HEK293 (cell line): ENCODE results near the gene PBX3.

Source experiments
- ATF2 ChIP-seq: fragments of 450-650 bp; formaldehyde crosslinking; IDR thresholded peaks from 2 replicates; pipeline ENCODE4 v1.5.1; 2016; ENCODE audit warnings: missing biosample characterization, missing genetic modification characterization, low read depth
- HOXA7 ChIP-seq: sonication (generic); formaldehyde crosslinking; IDR thresholded peaks from 2 replicates; pipeline ENCODE4 v1.8.1; 2022; ENCODE audit warnings: missing genetic modification reagents, borderline replicate concordance
- INSM2 ChIP-seq: fragments of 450-650 bp; formaldehyde crosslinking; IDR thresholded peaks from 2 replicates; pipeline ENCODE4 v1.5.1; 2016; ENCODE audit warnings: missing biosample characterization, missing genetic modification characterization
- KLF1 ChIP-seq: fragments of 450-650 bp; formaldehyde crosslinking; IDR thresholded peaks from 2 replicates; pipeline ENCODE4 v1.5.1; 2016; ENCODE audit warnings: missing biosample characterization, missing genetic modification characterization
- KLF10 ChIP-seq: fragments of 450-650 bp; IDR thresholded peaks from 2 replicates; pipeline ENCODE4 v1.5.1; 2018; ENCODE audit warnings: missing biosample characterization, mild to moderate bottlenecking, missing genetic modification characterization
- KLF16 ChIP-seq: fragments of 450-650 bp; formaldehyde crosslinking; IDR thresholded peaks from 2 replicates; pipeline ENCODE4 v1.5.1; 2017; ENCODE audit warnings: missing biosample characterization, missing genetic modification characterization
- KLF17 ChIP-seq: fragments of 450-650 bp; formaldehyde crosslinking; IDR thresholded peaks from 2 replicates; pipeline ENCODE4 v1.5.1; 2016; ENCODE audit warnings: missing biosample characterization, missing genetic modification characterization
- MEIS1 ChIP-seq: sonication (generic); formaldehyde crosslinking; IDR thresholded peaks from 2 replicates; pipeline ENCODE4 v1.8.1; 2022; ENCODE audit warnings: missing genetic modification reagents, mild to moderate bottlenecking, borderline replicate concordance
- OVOL3 ChIP-seq: fragments of 450-650 bp; formaldehyde crosslinking; IDR thresholded peaks from 2 replicates; pipeline ENCODE4 v1.5.1; 2016; ENCODE audit warnings: missing biosample characterization, missing genetic modification characterization
- PRDM2 ChIP-seq: fragments of 450-650 bp; formaldehyde crosslinking; IDR thresholded peaks from 2 replicates; pipeline ENCODE4 v1.5.1; 2016; ENCODE audit warnings: missing biosample characterization, missing genetic modification characterization, borderline replicate concordance
- YY1 ChIP-seq: fragments of 450-650 bp; formaldehyde crosslinking; IDR thresholded peaks from 2 replicates; pipeline ENCODE4 v1.5.1; 2018; ENCODE audit warnings: missing biosample characterization, missing genetic modification characterization
- ZBTB17 ChIP-seq: fragments of 450-650 bp; formaldehyde crosslinking; IDR thresholded peaks from 2 replicates; pipeline ENCODE4 v1.5.1; 2016; ENCODE audit warnings: missing biosample characterization, missing genetic modification characterization
- ZBTB21 ChIP-seq: fragments of 450-650 bp; formaldehyde crosslinking; IDR thresholded peaks from 2 replicates; pipeline ENCODE4 v1.5.1; 2017; ENCODE audit warnings: missing biosample characterization, missing genetic modification characterization
- ZBTB48 ChIP-seq: fragments of 450-650 bp; formaldehyde crosslinking; IDR thresholded peaks from 2 replicates; pipeline ENCODE4 v1.5.1; 2016; ENCODE audit warnings: missing biosample characterization, missing genetic modification characterization
- ZFP41 ChIP-seq: fragments of 450-650 bp; formaldehyde crosslinking; IDR thresholded peaks from 2 replicates; pipeline ENCODE4 v1.5.1; 2016; ENCODE audit warnings: missing biosample characterization, missing genetic modification characterization, borderline replicate concordance
- ZNF146 ChIP-seq: fragments of 450-650 bp; formaldehyde crosslinking; IDR thresholded peaks from 2 replicates; pipeline ENCODE4 v1.5.1; 2016; ENCODE audit warnings: missing biosample characterization, missing genetic modification characterization
- ZNF184 ChIP-seq: fragments of 450-650 bp; IDR thresholded peaks from 2 replicates; pipeline ENCODE4 v1.5.1; 2018; ENCODE audit warnings: missing biosample characterization, mild to moderate bottlenecking, missing genetic modification characterization
- ZNF23 ChIP-seq: fragments of 450-650 bp; formaldehyde crosslinking; IDR thresholded peaks from 2 replicates; pipeline ENCODE4 v1.5.1; 2016; ENCODE audit warnings: missing biosample characterization, missing genetic modification characterization, borderline replicate concordance
- ZNF391 ChIP-seq: fragments of 450-650 bp; formaldehyde crosslinking; IDR thresholded peaks from 2 replicates; pipeline ENCODE4 v1.5.1; 2016; ENCODE audit warnings: low read depth, missing biosample characterization, missing genetic modification characterization, borderline replicate concordance
- ZNF398 ChIP-seq: fragments of 450-650 bp; formaldehyde crosslinking; IDR thresholded peaks from 2 replicates; pipeline ENCODE4 v1.5.1; 2017; ENCODE audit warnings: missing biosample characterization, missing genetic modification characterization
- ZNF473 ChIP-seq: fragments of 450-650 bp; formaldehyde crosslinking; IDR thresholded peaks from 2 replicates; pipeline ENCODE4 v1.5.1; 2017; ENCODE audit warnings: missing biosample characterization, missing genetic modification characterization
- ZNF510 ChIP-seq: fragments of 450-650 bp; formaldehyde crosslinking; IDR thresholded peaks from 2 replicates; pipeline ENCODE4 v1.5.1; 2018; ENCODE audit warnings: mild to moderate bottlenecking, missing genetic modification characterization, missing biosample characterization; ENCODE audit not compliant: insufficient replicate concordance
- ZNF585B ChIP-seq: fragments of 450-650 bp; formaldehyde crosslinking; IDR thresholded peaks from 2 replicates; pipeline ENCODE4 v1.5.1; 2016; ENCODE audit warnings: missing biosample characterization, missing genetic modification characterization
- ZNF692 ChIP-seq: fragments of 450-650 bp; formaldehyde crosslinking; IDR thresholded peaks from 2 replicates; pipeline ENCODE4 v1.5.1; 2016; ENCODE audit warnings: missing biosample characterization, missing genetic modification characterization
- ZNF791 ChIP-seq: fragments of 450-650 bp; formaldehyde crosslinking; IDR thresholded peaks from 2 replicates; pipeline ENCODE4 v1.5.1; 2016; ENCODE audit warnings: missing biosample characterization, missing genetic modification characterization
- ZNF837 ChIP-seq: fragments of 450-650 bp; formaldehyde crosslinking; IDR thresholded peaks from 2 replicates; pipeline ENCODE4 v1.5.1; 2016; ENCODE audit warnings: missing biosample characterization, missing genetic modification characterization

PBX3 gene

GRCh38 chr9:125887172-125887571, 140.0 kb downstream of the PBX3 start (continued):
- TF ChIP-seq ZNF692 (tag by site-specific recombination) (peak; percentile 76), KLF16 (tag by site-specific recombination) (no peak), ZNF510 (tag by site-specific recombination) (no peak), ZNF23 (tag by site-specific recombination) (no peak), ZBTB17 (tag by site-specific recombination) (peak; percentile 37), KLF1 (tag by site-specific recombination) (peak; percentile 24; the same call in 1 of the 2 replicates), PRDM2 (tag by site-specific recombination) (no peak), INSM2 (tag by site-specific recombination) (peak; percentile 88), KLF17 (tag by site-specific recombination) (0 out of 2 replicates have a peak, but pooled peaks have one; percentile 36), ZNF391 (tag by site-specific recombination) (peak; percentile 78; the same call in 1 of the 2 replicates), ZFP41 (no peak), ZBTB48 (tag by site-specific recombination) (no peak), ATF2 (tag by site-specific recombination) (peak; percentile 41; the same call in 1 of the 2 replicates), YY1 (tag by site-specific recombination) (peak; percentile 33; the same call in 1 of the 2 replicates), KLF10 (peak; percentile 69), MEIS1 (no peak), ZNF791 (no peak), ZBTB21 (tag by site-specific recombination) (peak; percentile 41; the same call in 1 of the 2 replicates), ZNF473 (tag by site-specific recombination) (no peak), ZNF146 (tag by site-specific recombination) (no peak), ZNF398 (tag by site-specific recombination) (no peak), ZNF837 (tag by site-specific recombination) (no peak), HOXA7 (CRISPR knock-in tag) (no peak), ZNF184 (no peak; the same call in 1 of the 2 replicates), ZNF585B (tag by site-specific recombination) (no peak), OVOL3 (tag by site-specific recombination) (peak; percentile 15; the same call in 1 of the 2 replicates)
